K562 (cell line): ENCODE measurements around the gene VAPB. TPM values are rescaled to one million over a fixed set of nuclear protein-coding genes. Genes with fewer than 3 reads are reported as not detected.

ENCODE experiments used
- ATAC-seq: fragments of 200-7000 bp; cut with Tn5 transposase; 3 replicates; pipeline ENCODE4 v1.9.1; 2020; ENCODE audit warnings: moderate library complexity
- BruUV-seq: library from RNA; stranded (reverse); fragments of 400-500 nt; replicated peaks from 2 replicates; lab custom pipeline; 2021; lab: Mats Ljungman, UMichigan
- CTCF ChIA-PET: fragments of 300-600 bp; formaldehyde crosslinking; extraction: SDS; loops from one replicate; lab custom pipeline; 2021; ENCODE audit warnings: low intra/inter-chr PET ratio; lab: Yijun Ruan, JAX
- POLR2A ChIA-PET: fragments of 300-600, 350-650 bp; sonication (Branson Sonifier 250); formaldehyde crosslinking; extraction: SDS; loops from one replicate; lab custom pipeline; 2021; ENCODE audit warnings: antibody characterized with exemption, inconsistent platforms; lab: Yijun Ruan, JAX
- DNase-seq, 4 experiments: peaks; one replicate each; pipeline versions ENCODE4 v3.0.0 to v3.0.0-alpha.2; 2011 to 2018; ENCODE audit warnings: low spot score in 3 of 4, mixed read lengths in 3 of 4; ENCODE audit errors: extremely low read depth in 1 of 4
- FAIRE-seq: peaks from 2 replicates; lab custom pipeline; 2011; peaks lifted over from hg19 to GRCh38; lab: Jason Lieb, UNC
- H2AFZ ChIP-seq: 2 replicates; pipeline ENCODE4 v1.6.0; 2011; ENCODE audit warnings: low read depth, low read length, control low read depth, inconsistent platforms
- H3K27ac ChIP-seq: fragments of 200-600 bp; 3 replicates; pipeline ENCODE4 v1.8.0; 2011; ENCODE audit warnings: low read depth, mild to moderate bottlenecking, control low read depth, inconsistent platforms, low read length, moderate library complexity, mixed read lengths; ENCODE audit errors: extremely low read depth
- H3K27me3 ChIP-seq, 2 experiments: fragments of 300-600 bp in 1 of 2; 2 replicates in 1 of 2; 3 replicates in 1 of 2; pipeline versions ENCODE4 v1.6.0 to v1.8.0; 2011; ENCODE audit warnings: inconsistent platforms in 2 of 2, low read length in 2 of 2, mild to moderate bottlenecking in 1 of 2, mixed read lengths in 1 of 2, moderate library complexity in 1 of 2; ENCODE audit not compliant: control insufficient read depth in 2 of 2, insufficient read depth in 2 of 2
- H3K36me3 ChIP-seq: fragments of 300-600 bp; 3 replicates; pipeline ENCODE4 v1.8.0; 2011; ENCODE audit warnings: mild to moderate bottlenecking, low read length, inconsistent platforms; ENCODE audit not compliant: control insufficient read depth, insufficient read depth
- H3K4me1 ChIP-seq, 2 experiments: fragments of 200-600 bp in 1 of 2; replicated peaks in 1 of 2; 2 replicates in 1 of 2; 3 replicates in 1 of 2; pipeline versions ENCODE4 v1.5.1 to v1.8.0; 2011; ENCODE audit warnings: inconsistent platforms in 2 of 2, low read length in 2 of 2, mild to moderate bottlenecking in 1 of 2, mixed read lengths in 1 of 2, moderate library complexity in 1 of 2; ENCODE audit not compliant: control insufficient read depth in 2 of 2, insufficient read depth in 2 of 2
- H3K4me2 ChIP-seq: 2 replicates; pipeline ENCODE4 v1.6.1; 2011; ENCODE audit warnings: low read length, control low read depth, inconsistent platforms, mixed read lengths; ENCODE audit not compliant: insufficient read depth
- H3K4me3 ChIP-seq: fragments of 200-600 bp; sonication (generic), shearing (Covaris generic); 2 replicates; pipeline ENCODE4 v1.5.1; 2016; ENCODE audit warnings: control low read depth, inconsistent platforms
- H3K79me2 ChIP-seq: fragments of 200-600 bp; 3 replicates; pipeline ENCODE4 v1.8.0; 2011; ENCODE audit warnings: low read length, inconsistent platforms; ENCODE audit not compliant: control insufficient read depth, insufficient read depth
- H3K9ac ChIP-seq, 2 experiments: 2 replicates each; pipeline versions ENCODE4 v1.6.0 to v1.6.1; 2011; ENCODE audit warnings: low read depth in 2 of 2, low read length in 2 of 2, control low read depth in 1 of 2, inconsistent platforms in 1 of 2, mild to moderate bottlenecking in 1 of 2, mixed read lengths in 1 of 2; ENCODE audit not compliant: insufficient read depth in 1 of 2
- H3K9me1 ChIP-seq: one replicate; pipeline ENCODE4 v1.6.0; 2011; ENCODE audit warnings: inconsistent platforms, mild to moderate bottlenecking, low read length, moderate library complexity; ENCODE audit not compliant: control insufficient read depth, insufficient read depth
- H3K9me3 ChIP-seq: replicated peaks from 2 replicates; pipeline ENCODE4 v1.5.1; 2011; ENCODE audit warnings: low read depth, low read length, inconsistent platforms; ENCODE audit not compliant: control insufficient read depth, insufficient read depth
- H4K20me1 ChIP-seq: replicated peaks from 2 replicates; pipeline ENCODE4 v1.6.1; 2011; ENCODE audit warnings: low read length, inconsistent platforms, mixed read lengths; ENCODE audit not compliant: control insufficient read depth, insufficient read depth
- NCOR1 ChIP-seq: fragments of 450-650 bp; IDR thresholded peaks from 2 replicates; pipeline ENCODE4 v1.6.1; 2016; ENCODE audit warnings: mild to moderate bottlenecking, moderate library complexity
- NR0B1 ChIP-seq: fragments of 450-650 bp; IDR thresholded peaks from one replicate; pipeline ENCODE4 v1.6.1; 2018; ENCODE audit warnings: mild to moderate bottlenecking, moderate library complexity; ENCODE audit not compliant: partially characterized antibody
- NR2C1 ChIP-seq, 2 experiments: fragments of 450-650 bp; IDR thresholded peaks; 2 replicates each; pipeline ENCODE4 v1.6.1; 2017; ENCODE audit warnings: mild to moderate bottlenecking in 2 of 2, antibody characterized with exemption in 1 of 2, inconsistent platforms in 1 of 2, missing compliant biosample characterization in 1 of 2, missing genetic modification characterization in 1 of 2
- PATZ1 ChIP-seq: fragments of 250-450 bp; sonication (Bioruptor Pico); IDR thresholded peaks from 2 replicates; pipeline ENCODE4 v1.5.0; 2020; ENCODE audit warnings: mild to moderate bottlenecking, borderline replicate concordance
- PHF21A ChIP-seq: fragments of 450-650 bp; IDR thresholded peaks from 2 replicates; pipeline ENCODE4 v1.6.1; 2017; ENCODE audit warnings: low read depth, borderline replicate concordance
- RBM34 ChIP-seq: fragments of 200-400 bp; formaldehyde crosslinking; IDR thresholded peaks from 2 replicates; pipeline ENCODE4 v1.6.1; 2018; ENCODE audit warnings: low read length, borderline replicate concordance; ENCODE audit not compliant: insufficient read depth
- RFX5 ChIP-seq: IDR thresholded peaks from 2 replicates; pipeline ENCODE4 v1.6.1; 2011; ENCODE audit warnings: low read depth, mild to moderate bottlenecking, improper control_type of control experiment, low read length
- THAP12 ChIP-seq: fragments of 250-450 bp; sonication (Bioruptor Pico); IDR thresholded peaks from 2 replicates; pipeline ENCODE4 v1.9.0; 2021; ENCODE audit warnings: mild to moderate bottlenecking, inconsistent platforms
- ZC3H4 ChIP-seq: sonication (generic); formaldehyde crosslinking; IDR thresholded peaks from 2 replicates; pipeline ENCODE4 v1.9.0; 2021; ENCODE audit warnings: missing genetic modification reagents, borderline replicate concordance
- ZFP30 ChIP-seq: fragments of 250-450 bp; sonication (Bioruptor Pico); IDR thresholded peaks from 2 replicates; pipeline ENCODE4 v1.8.0; 2022; ENCODE audit warnings: moderate library complexity, mild to moderate bottlenecking, inconsistent platforms, borderline replicate concordance
- ZNF184 ChIP-seq: sonication (generic); formaldehyde crosslinking; IDR thresholded peaks from 2 replicates; pipeline ENCODE4 v1.5.0; 2020; ENCODE audit warnings: missing genetic modification reagents
- ZNF217 ChIP-seq: sonication (generic); formaldehyde crosslinking; IDR thresholded peaks from 2 replicates; pipeline ENCODE4 v1.8.0; 2022; ENCODE audit warnings: mild to moderate bottlenecking, missing genetic modification reagents
- whole genome bisulfite sequencing: fragments of 100-300 bp; shearing (Covaris generic); methylation state at CpG from one replicate; pipeline ENCODE4 v1.1.6; 2016; ENCODE audit warnings: low coverage, mixed read lengths; ENCODE audit not compliant: insufficient coverage; ENCODE audit errors: missing lambda C conversion rate; 5-methylcytosine and 5-hydroxymethylcytosine counted together
- in situ Hi-C: fragments of 300-500 bp; cut with MboI; formaldehyde crosslinking; loops from 4 replicates; pipeline ENCODE4 v1.15.0; 2018; ENCODE audit warnings: inconsistent platforms, mixed read lengths
- intact Hi-C: fragments of 100-400 bp; cut with micrococcal nuclease; formaldehyde crosslinking; loops from 2 replicates; pipeline ENCODE4 v1.14.2; 2022
- polyA plus RNA-seq, 8 experiments: library from polyadenylated mRNA; depleted of rRNA in 4 of 8; stranded (reverse) in 5 of 8; unstranded in 3 of 8; fragments of >200 nt; fragmentation: Nextera tagmentation in 2 of 8; fragmentation: Illumina TruSeq in 1 of 8; extraction: Ambion mirVana in 2 of 8; extraction: Trizol in 1 of 8; gene quantifications; 2 replicates each; pipeline versions ENCODE4 v1.2.1 to v1.2.3, GENCODE V29; 2011 to 2014; ENCODE audit warnings: inconsistent platforms in 1 of 8, missing spikeins in 1 of 8
- total RNA-seq, 7 experiments: library from RNA; depleted of rRNA in 6 of 7; stranded (reverse); fragments of >200 nt in 6 of 7; fragmentation: Illumina TruSeq in 2 of 7; extraction: Trizol in 2 of 7; gene quantifications; 2 replicates each; pipeline versions ENCODE4 v1.2.1 to v1.2.3, GENCODE V29; 2011 to 2021; ENCODE audit warnings: low replicate concordance in 1 of 7
- TF ChIP-seq, protein P1 (sequence below): fragments of 250-450 bp; sonication (Bioruptor Pico); IDR thresholded peaks from 2 replicates; pipeline ENCODE4 v1.4.0; 2020; ENCODE audit warnings: mild to moderate bottlenecking
- TF ChIP-seq, protein P2 (sequence below): fragments of 250-450 bp; sonication (Bioruptor Pico); IDR thresholded peaks from 2 replicates; pipeline ENCODE4 v1.8.0; 2021; ENCODE audit warnings: mild to moderate bottlenecking, moderate library complexity

VAPB gene
- total and polyA plus RNA-seq, 9 of the 15 experiments (the other 6 are each of a cell fraction or from before 2014, with no cell fraction given), result 3.4 to 51.0 (median 27.9) TPM

DNA sequence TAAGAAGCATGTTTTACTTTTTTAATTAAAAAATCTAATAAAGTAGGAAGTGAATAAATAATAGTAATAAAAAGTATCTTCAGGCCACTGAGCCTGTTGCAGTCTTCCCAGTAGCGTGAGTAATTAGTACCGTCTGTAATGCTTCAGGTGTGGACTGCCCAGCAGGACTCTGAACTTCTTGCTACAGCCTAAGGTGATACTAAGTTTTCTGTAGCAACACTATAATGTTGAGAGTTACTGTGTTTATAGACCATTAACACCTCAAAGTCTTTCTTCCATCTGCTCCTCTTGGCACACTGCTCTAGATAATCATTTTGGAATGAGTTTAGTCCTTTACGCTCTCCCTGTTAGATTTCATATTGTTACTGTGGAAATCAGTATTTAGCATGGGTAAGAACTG lies 28.4 kb downstream of the VAPB start:
- peaks cover 77% of the 10 kb centered on the region for H3K79me2 ChIP-seq
- in situ Hi-C loops (no loop called here), intact Hi-C loops (no loop called here)
- H3K4me3 ChIP-seq, result no peak overlapping the region
- no peaks in the 10 kb centered on the region for H3K9me3 ChIP-seq
- FAIRE-seq, result no peak
- no peaks in the 10 kb centered on the region for H3K27me3 ChIP-seq
- H3K4me1 ChIP-seq, result peaks cover 3 to 9% of the 10 kb centered on the region in 2 experiments; a peak in 3 of 5 replicates
- peaks cover 59% of the 10 kb centered on the region for H3K36me3 ChIP-seq
- no peak overlapping the region for H3K9ac ChIP-seq
- ChIA-PET POLR2A (no interaction called here), CTCF (no interaction called here)
- peaks cover 12% of the 10 kb centered on the region for H4K20me1 ChIP-seq
- 93% methylated on average over 3 of the region's 3 CpGs for WGBS
- no peak overlapping the region for H3K27ac ChIP-seq
- DNase-seq, result no peak
- no peak overlapping the region for H3K4me2 ChIP-seq
- no peak overlapping the region for H2AFZ ChIP-seq
- TF ChIP-seq PATZ1 (CRISPR knock-in tag), result no peak
- no peak for TF ChIP-seq PHF21A
- no peak for TF ChIP-seq ZFP30
- no peak for TF ChIP-seq ZNF184 (CRISPR knock-in tag)
- TF ChIP-seq, protein P1, sequence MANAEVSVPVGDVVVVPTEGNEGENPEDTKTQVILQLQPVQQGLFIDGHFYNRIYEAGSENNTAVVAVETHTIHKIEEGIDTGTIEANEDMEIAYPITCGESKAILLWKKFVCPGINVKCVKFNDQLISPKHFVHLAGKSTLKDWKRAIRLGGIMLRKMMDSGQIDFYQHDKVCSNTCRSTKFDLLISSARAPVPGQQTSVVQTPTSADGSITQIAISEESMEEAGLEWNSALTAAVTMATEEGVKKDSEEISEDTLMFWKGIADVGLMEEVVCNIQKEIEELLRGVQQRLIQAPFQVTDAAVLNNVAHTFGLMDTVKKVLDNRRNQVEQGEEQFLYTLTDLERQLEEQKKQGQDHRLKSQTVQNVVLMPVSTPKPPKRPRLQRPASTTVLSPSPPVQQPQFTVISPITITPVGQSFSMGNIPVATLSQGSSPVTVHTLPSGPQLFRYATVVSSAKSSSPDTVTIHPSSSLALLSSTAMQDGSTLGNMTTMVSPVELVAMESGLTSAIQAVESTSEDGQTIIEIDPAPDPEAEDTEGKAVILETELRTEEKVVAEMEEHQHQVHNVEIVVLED (CRISPR knock-in tag), result no peak
- no peak for TF ChIP-seq NR0B1
- TF ChIP-seq ZC3H4, result no peak
- TF ChIP-seq NCOR1, result no peak
- TF ChIP-seq NR2C1 (IDR thresholded peaks at IDR 0.05), result no peak
- TF ChIP-seq NR2C1 (tag; IDR thresholded peaks at IDR 0.05), result no peak
- TF ChIP-seq RBM34, result no peak
- TF ChIP-seq THAP12 (CRISPR knock-in tag), result no peak
- TF ChIP-seq RFX5, result no peak
- TF ChIP-seq, protein P2, sequence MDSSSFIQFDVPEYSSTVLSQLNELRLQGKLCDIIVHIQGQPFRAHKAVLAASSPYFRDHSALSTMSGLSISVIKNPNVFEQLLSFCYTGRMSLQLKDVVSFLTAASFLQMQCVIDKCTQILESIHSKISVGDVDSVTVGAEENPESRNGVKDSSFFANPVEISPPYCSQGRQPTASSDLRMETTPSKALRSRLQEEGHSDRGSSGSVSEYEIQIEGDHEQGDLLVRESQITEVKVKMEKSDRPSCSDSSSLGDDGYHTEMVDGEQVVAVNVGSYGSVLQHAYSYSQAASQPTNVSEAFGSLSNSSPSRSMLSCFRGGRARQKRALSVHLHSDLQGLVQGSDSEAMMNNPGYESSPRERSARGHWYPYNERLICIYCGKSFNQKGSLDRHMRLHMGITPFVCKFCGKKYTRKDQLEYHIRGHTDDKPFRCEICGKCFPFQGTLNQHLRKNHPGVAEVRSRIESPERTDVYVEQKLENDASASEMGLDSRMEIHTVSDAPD (CRISPR knock-in tag), result no peak
- TF ChIP-seq ZNF217 (CRISPR knock-in tag), result no peak
- no peaks in the 10 kb centered on the region for H3K9me1 ChIP-seq
- BruUV-seq, result no TSS peak
- ATAC-seq, result no peak
